Astrocyte of the hippocampus (primary cell): ENCODE measurements around the gene ZNF236.
"Not testable (repeated sequence)": the region's sequence is repeated elsewhere in the genome, so short reads cannot be mapped to it uniquely, and the experiment has no call there.

Source experiments
- DNase-seq: peaks from one replicate; pipeline ENCODE4 v3.0.0; 2011; ENCODE audit warnings: low read depth, low spot score

ZNF236 gene

GRCh38 chr18:76822506-76823160 is at the start of gene ZNF236:
Gene ZNF236 (plus strand): TSS chr18:76822557. CDS start chr18:76822608, 51 bp downstream.
- DNase-seq, result peak; percentile 92

- no peak for DNase-seq
These were observed 49.7 kb upstream of the ZNF236 start for GRCh38 chr18:76772665-76773064.

- not testable (repeated sequence) for DNase-seq
These were observed 45.3 kb upstream of the ZNF236 start for GRCh38 chr18:76777036-76777435.

- DNase-seq, result no peak
These were observed 38.4 kb upstream of the ZNF236 start for GRCh38 chr18:76783786-76784484.

- DNase-seq, result no peak
These were observed 36.5 kb upstream of the ZNF236 start for GRCh38 chr18:76785872-76786271.

- DNase-seq, result no peak
These were observed 33.6 kb upstream of the ZNF236 start for GRCh38 chr18:76788571-76789317.

GRCh38 chr18:76791106-76791505 is 31.3 kb upstream of the ZNF236 start:
- no peak for DNase-seq

- DNase-seq, result no peak
These were observed 30.7 kb upstream of the ZNF236 start for GRCh38 chr18:76791642-76792041.

GRCh38 chr18:76794326-76794725 is 28.0 kb upstream of the ZNF236 start:
- DNase-seq, result no peak

- DNase-seq, result peak; percentile 82
These were observed 20.5 kb upstream of the ZNF236 start for GRCh38 chr18:76801567-76802505.

- no peak for DNase-seq
These were observed 18.9 kb upstream of the ZNF236 start for GRCh38 chr18:76803413-76803812.

- peak; percentile 71 for DNase-seq
These were observed 18.5 kb upstream of the ZNF236 start for GRCh38 chr18:76803814-76804213.

GRCh38 chr18:76805221-76805620 is 17.1 kb upstream of the ZNF236 start:
- no peak for DNase-seq

- no peak for DNase-seq
These were observed 16.1 kb upstream of the ZNF236 start for GRCh38 chr18:76806301-76806700.

GRCh38 chr18:76808561-76808960 is 13.8 kb upstream of the ZNF236 start:
- DNase-seq, result no peak

- DNase-seq, result not testable (repeated sequence)
These were observed 10.8 kb upstream of the ZNF236 start for GRCh38 chr18:76811530-76811929.

- DNase-seq, result no peak
These were observed 8.1 kb upstream of the ZNF236 start for GRCh38 chr18:76814256-76814655.

- DNase-seq, result no peak
These were observed 6.2 kb upstream of the ZNF236 start for GRCh38 chr18:76816127-76816526.

GRCh38 chr18:76817888-76818611 is 4.3 kb upstream of the ZNF236 start:
- DNase-seq, result no peak

GRCh38 chr18:76819411-76820136 is 2.8 kb upstream of the ZNF236 start:
- DNase-seq, result no peak
